Mesenchymal stem cell (in vitro differentiated cells and primary cell): ENCODE results near the gene ATP2A1.
A peak's percentile ranks its signal among the peaks of the same experiment; 100 is the strongest.

Experiments used
- DNase-seq: peaks from one replicate; pipeline ENCODE4 v3.0.0-alpha.2; 2013
- H2AFZ ChIP-seq: one replicate; pipeline ENCODE4 v1.6.1; 2013; ENCODE audit warnings: low read depth, mild to moderate bottlenecking, control low read depth, inconsistent platforms, low read length, moderate library complexity
- H2AK5ac ChIP-seq: 2 replicates; pipeline ENCODE4 v1.6.1; 2013; ENCODE audit warnings: low read length, moderate library complexity, mild to moderate bottlenecking, inconsistent platforms; ENCODE audit not compliant: severe bottlenecking
- H2BK120ac ChIP-seq: one replicate; pipeline ENCODE4 v1.6.1; 2013; ENCODE audit warnings: low read depth, mild to moderate bottlenecking, inconsistent platforms, low read length, moderate library complexity
- H2BK12ac ChIP-seq, 2 experiments: one replicate each; pipeline ENCODE4 v1.6.1; 2013; ENCODE audit warnings: inconsistent platforms in 2 of 2, low read length in 2 of 2, mild to moderate bottlenecking in 2 of 2, moderate library complexity in 2 of 2, control low read depth in 1 of 2
- H2BK15ac ChIP-seq: one replicate; pipeline ENCODE4 v1.6.1; 2013; ENCODE audit warnings: mild to moderate bottlenecking, low read depth, inconsistent platforms; ENCODE audit not compliant: poor library complexity, severe bottlenecking
- H2BK5ac ChIP-seq: 2 replicates; pipeline ENCODE4 v1.6.1; 2013; ENCODE audit warnings: low read depth, mild to moderate bottlenecking, low read length, control low read depth, inconsistent platforms; ENCODE audit not compliant: poor library complexity, severe bottlenecking
- H3K14ac ChIP-seq, 2 experiments: one replicate each; pipeline ENCODE4 v1.6.1; 2013; ENCODE audit warnings: inconsistent platforms in 2 of 2, low read length in 2 of 2, control low read depth in 1 of 2, mild to moderate bottlenecking in 1 of 2, moderate library complexity in 1 of 2
- H3K18ac ChIP-seq, 2 experiments: one replicate each; pipeline ENCODE4 v1.6.1; 2013; ENCODE audit warnings: inconsistent platforms in 2 of 2, low read length in 2 of 2, control low read depth in 1 of 2, low read depth in 1 of 2, mild to moderate bottlenecking in 1 of 2
- H3K23ac ChIP-seq, 2 experiments: one replicate each; pipeline ENCODE4 v1.6.1; 2013; ENCODE audit warnings: inconsistent platforms in 2 of 2, low read length in 2 of 2, mild to moderate bottlenecking in 2 of 2, moderate library complexity in 2 of 2, control low read depth in 1 of 2
- H3K27ac ChIP-seq: 2 replicates; pipeline ENCODE4 v1.5.1; 2013; ENCODE audit warnings: mild to moderate bottlenecking, moderate library complexity, low read length, control low read depth, inconsistent platforms; ENCODE audit not compliant: poor library complexity, severe bottlenecking
- H3K27me3 ChIP-seq, 2 experiments: 2 replicates each; pipeline versions ENCODE4 v1.6.1 to v1.7.0; 2013; ENCODE audit warnings: low read length in 2 of 2, mild to moderate bottlenecking in 2 of 2, moderate library complexity in 2 of 2, control low read depth in 1 of 2, inconsistent platforms in 1 of 2; ENCODE audit not compliant: control insufficient read depth in 1 of 2, insufficient read depth in 1 of 2
- H3K36me3 ChIP-seq, 2 experiments: 2 replicates each; pipeline versions ENCODE4 v1.6.1 to v1.7.0; 2013; ENCODE audit warnings: low read length in 2 of 2, control low read depth in 1 of 2, inconsistent platforms in 1 of 2, low read depth in 1 of 2, mild to moderate bottlenecking in 1 of 2; ENCODE audit not compliant: insufficient read depth in 2 of 2, control insufficient read depth in 1 of 2
- H3K4ac ChIP-seq, 2 experiments: one replicate each; pipeline ENCODE4 v1.6.1; 2013; ENCODE audit warnings: inconsistent platforms in 2 of 2, low read length in 2 of 2, mild to moderate bottlenecking in 2 of 2, moderate library complexity in 2 of 2, control low read depth in 1 of 2, low read depth in 1 of 2
- H3K4me1 ChIP-seq: 2 replicates; pipeline ENCODE4 v1.6.1; 2013; ENCODE audit warnings: low read depth, low read length, control low read depth; ENCODE audit not compliant: control insufficient read depth, insufficient read depth
- H3K4me2 ChIP-seq: 2 replicates; pipeline ENCODE4 v1.6.1; 2013; ENCODE audit warnings: low read length, mild to moderate bottlenecking, inconsistent platforms; ENCODE audit not compliant: poor library complexity, severe bottlenecking
- H3K4me3 ChIP-seq, 2 experiments: 2 replicates each; pipeline versions ENCODE4 v1.5.1 to v1.7.0; 2013; ENCODE audit warnings: low read length in 2 of 2, mild to moderate bottlenecking in 2 of 2, control low read depth in 1 of 2, low read depth in 1 of 2; ENCODE audit not compliant: insufficient read depth in 1 of 2
- H3K79me1 ChIP-seq: replicated peaks from 2 replicates; pipeline ENCODE4 v1.6.1; 2013; ENCODE audit warnings: mild to moderate bottlenecking, control low read depth, low read length, inconsistent platforms; ENCODE audit not compliant: poor library complexity, severe bottlenecking
- H3K9ac ChIP-seq: 2 replicates; pipeline ENCODE4 v1.7.0; 2013; ENCODE audit warnings: mild to moderate bottlenecking, low read length, moderate library complexity
- H3K9me3 ChIP-seq: 2 replicates; pipeline ENCODE4 v1.7.0; 2013; ENCODE audit warnings: mild to moderate bottlenecking, low read length; ENCODE audit not compliant: control insufficient read depth
- H4K8ac ChIP-seq: one replicate; pipeline ENCODE4 v1.6.1; 2013; ENCODE audit warnings: inconsistent platforms, mild to moderate bottlenecking, low read length, moderate library complexity
- H4K91ac ChIP-seq: one replicate; pipeline ENCODE4 v1.6.1; 2013; ENCODE audit warnings: mild to moderate bottlenecking, low read length, inconsistent platforms
- WGBS: methylation state at CpG from one replicate; pipeline ENCODE4 v1.1.7; 2013; ENCODE audit warnings: mixed read lengths; 5-methylcytosine and 5-hydroxymethylcytosine counted together

ATP2A1 gene

GRCh38 chr16:28899882-28900590 is 21.7 kb downstream of the ATP2A1 start:
- Histone ChIP-seq H3K23ac (no peak overlapping the region), H3K14ac (no peak overlapping the region), H3K9ac (no peak overlapping the region), H3K4me1 (peaks cover 10% of the 10 kb centered on the region), H2BK5ac (no peak overlapping the region), H3K27me3 (no peaks in the 10 kb centered on the region), H2BK12ac (no peak overlapping the region), H2AK5ac (no peak overlapping the region), H3K9me3 (no peaks in the 10 kb centered on the region), H3K36me3 (peaks cover 0 to 40% of the 10 kb centered on the region in 2 experiments), H3K4ac (no peak overlapping the region), H3K27ac (no peak overlapping the region), H3K4me3 (no peak overlapping the region), H4K91ac (no peak overlapping the region), H3K4me2 (no peak overlapping the region), H4K8ac (no peak overlapping the region), H3K18ac (no peak overlapping the region), H2BK15ac (no peak overlapping the region), H3K79me1 (no peaks in the 10 kb centered on the region), H2BK120ac (no peak overlapping the region), H2AFZ (no peak overlapping the region)
- no peak for DNase-seq
- WGBS, result 92% methylated on average over 8 of the region's 11 CpGs

GRCh38 chr16:28900601-28901000 is 22.3 kb downstream of the ATP2A1 start:
- no peak overlapping the region for H3K18ac ChIP-seq
- H3K79me1 ChIP-seq, result no peaks in the 10 kb centered on the region
- no peak overlapping the region for H3K23ac ChIP-seq
- H2BK15ac ChIP-seq, result no peak overlapping the region
- H3K27me3 ChIP-seq, result no peaks in the 10 kb centered on the region
- peaks cover 10% of the 10 kb centered on the region for H3K4me1 ChIP-seq
- H3K14ac ChIP-seq, result no peak overlapping the region
- H3K27ac ChIP-seq, result no peak overlapping the region
- DNase-seq, result no peak
- H2AK5ac ChIP-seq, result no peak overlapping the region
- H3K4me3 ChIP-seq, result no peak overlapping the region
- no peak overlapping the region for H2BK120ac ChIP-seq
- no peaks in the 10 kb centered on the region for H3K9me3 ChIP-seq
- no peak overlapping the region for H3K9ac ChIP-seq
- H4K8ac ChIP-seq, result no peak overlapping the region
- H4K91ac ChIP-seq, result no peak overlapping the region
- H2AFZ ChIP-seq, result no peak overlapping the region
- WGBS, result 93% methylated on average over 25 of the region's 25 CpGs
- H2BK12ac ChIP-seq, result no peak overlapping the region
- H3K36me3 ChIP-seq, result peaks cover 0 to 45% of the 10 kb centered on the region in 2 experiments
- H3K4ac ChIP-seq, result no peak overlapping the region
- H3K4me2 ChIP-seq, result no peak overlapping the region
- no peak overlapping the region for H2BK5ac ChIP-seq

- Histone ChIP-seq H2BK15ac (no peak overlapping the region), H3K23ac (no peak overlapping the region), H2BK12ac (no peak overlapping the region), H3K4me1 (peaks cover 10% of the 10 kb centered on the region), H3K79me1 (no peaks in the 10 kb centered on the region), H3K9ac (no peak overlapping the region), H3K9me3 (no peaks in the 10 kb centered on the region), H4K8ac (no peak overlapping the region), H3K27ac (no peak overlapping the region), H2AFZ (no peak overlapping the region), H3K36me3 (peaks cover 0 to 55% of the 10 kb centered on the region in 2 experiments), H2BK5ac (no peak overlapping the region), H4K91ac (no peak overlapping the region), H3K4me3 (no peak overlapping the region), H2AK5ac (no peak overlapping the region), H3K18ac (no peak overlapping the region), H3K4ac (no peak overlapping the region), H3K27me3 (no peaks in the 10 kb centered on the region), H3K4me2 (no peak overlapping the region), H2BK120ac (no peak overlapping the region), H3K14ac (no peak overlapping the region)
- 100% methylated on average over 15 of the region's 15 CpGs for WGBS
- DNase-seq, result no peak
Measured at GRCh38 chr16:28901862-28902261, 23.6 kb downstream of the ATP2A1 start.

DNA sequence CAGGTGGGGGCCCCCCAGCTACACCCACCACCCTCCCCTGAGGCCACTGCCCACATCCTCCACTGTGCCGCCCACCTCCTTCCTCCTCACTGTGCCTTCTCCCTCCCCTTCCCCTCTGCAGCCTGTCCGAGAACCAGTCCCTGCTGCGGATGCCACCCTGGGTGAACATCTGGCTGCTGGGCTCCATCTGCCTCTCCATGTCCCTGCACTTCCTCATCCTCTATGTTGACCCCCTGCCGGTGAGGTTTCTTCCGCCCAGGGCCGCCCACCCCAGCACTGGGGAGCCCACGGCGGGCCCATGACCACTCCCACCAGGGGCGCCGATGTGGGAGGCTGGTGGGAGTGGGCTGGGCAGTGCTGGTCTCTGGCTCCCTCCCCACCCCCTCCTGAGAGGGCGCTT is 24.6 kb downstream of the ATP2A1 start:
- H3K36me3 ChIP-seq, result peaks cover 0 to 64% of the 10 kb centered on the region in 2 experiments
- H4K8ac ChIP-seq, result no peak overlapping the region
- no peak for DNase-seq
- no peak overlapping the region for H2AFZ ChIP-seq
- H3K4ac ChIP-seq, result no peak overlapping the region
- H2AK5ac ChIP-seq, result no peak overlapping the region
- H4K91ac ChIP-seq, result peak overlapping the region; percentile 7
- H3K18ac ChIP-seq, result no peak overlapping the region
- H3K14ac ChIP-seq, result no peak overlapping the region
- no peak overlapping the region for H3K27ac ChIP-seq
- WGBS, result 78% methylated on average over 9 of the region's 11 CpGs
- H3K4me3 ChIP-seq, result no peak overlapping the region
- peaks cover 10% of the 10 kb centered on the region for H3K4me1 ChIP-seq
- no peak overlapping the region for H2BK12ac ChIP-seq
- H3K9ac ChIP-seq, result no peak overlapping the region
- no peaks in the 10 kb centered on the region for H3K27me3 ChIP-seq
- no peaks in the 10 kb centered on the region for H3K9me3 ChIP-seq
- H3K79me1 ChIP-seq, result no peaks in the 10 kb centered on the region
- no peak overlapping the region for H3K4me2 ChIP-seq
- no peak overlapping the region for H2BK15ac ChIP-seq
- H2BK120ac ChIP-seq, result no peak overlapping the region
- H2BK5ac ChIP-seq, result no peak overlapping the region
- H3K23ac ChIP-seq, result no peak overlapping the region
